GM12892 (cell line): ENCODE measurements around the gene DECR2.

Experiments
- POLR2A ChIP-seq: IDR thresholded peaks from 2 replicates; pipeline ENCODE4 v1.6.1; 2011; ENCODE audit warnings: low read depth, low read length, control low read depth
- POLR2AphosphoS5 ChIP-seq: IDR thresholded peaks from 2 replicates; pipeline ENCODE4 v1.6.1; 2011; ENCODE audit warnings: low read depth, low read length, control low read depth

GRCh38 chr16:356741-357140 is 44.9 kb upstream of the DECR2 start:
- no peak for TF ChIP-seq POLR2AphosphoS5
- TF ChIP-seq POLR2A, result no peak
